Islet of Langerhans (tissue), 1 donor: ENCODE data around the gene MUC5B.

Experiments used
- FAIRE-seq: peaks from one replicate; lab custom pipeline; 2011; peaks lifted over from hg19 to GRCh38; lab: Jason Lieb, UNC

The MUC5B gene

GRCh38 chr11:1288426-1289151 is 65.7 kb downstream of the MUC5B start:
- FAIRE-seq: no peak

GRCh38 chr11:1289211-1289935 is 66.5 kb downstream of the MUC5B start:
- no peak for FAIRE-seq

GRCh38 chr11:1290052-1291040 is 67.5 kb downstream of the MUC5B start:
- FAIRE-seq: no peak

- FAIRE-seq: no peak
Measured at GRCh38 chr11:1291295-1292017, 68.6 kb downstream of the MUC5B start.

GRCh38 chr11:1292018-1292643 is 69.3 kb downstream of the MUC5B start:
- FAIRE-seq: peak; percentile 58

- FAIRE-seq: no peak
Measured at GRCh38 chr11:1292644-1293618, 70.1 kb downstream of the MUC5B start.

GRCh38 chr11:1293619-1294015 is 70.8 kb downstream of the MUC5B start:
- no peak for FAIRE-seq

GRCh38 chr11:1295086-1295485 is 72.2 kb downstream of the MUC5B start:
- FAIRE-seq: no peak

GRCh38 chr11:1295591-1295990 is 72.7 kb downstream of the MUC5B start:
- FAIRE-seq: no peak

- no peak for FAIRE-seq
Measured at GRCh38 chr11:1296287-1296686, 73.4 kb downstream of the MUC5B start.

- no peak for FAIRE-seq
Measured at GRCh38 chr11:1297011-1297575, 74.2 kb downstream of the MUC5B start.

- no peak for FAIRE-seq
Measured at GRCh38 chr11:1297576-1298473, 75.0 kb downstream of the MUC5B start.

- peak; percentile 96 for FAIRE-seq
Measured at GRCh38 chr11:1298695-1299492, 76.0 kb downstream of the MUC5B start.

GRCh38 chr11:1299621-1300020 is 76.8 kb downstream of the MUC5B start:
- FAIRE-seq: no peak

- FAIRE-seq: no peak
Measured at GRCh38 chr11:1300121-1300520, 77.3 kb downstream of the MUC5B start.

GRCh38 chr11:1300569-1301187 is 77.8 kb downstream of the MUC5B start:
- peak; percentile 86 for FAIRE-seq

GRCh38 chr11:1301220-1302000 is 78.5 kb downstream of the MUC5B start:
- FAIRE-seq: no peak
